Measurements from ENCODE around the gene FMNL2. TPM values are rescaled to one million over a fixed set of nuclear protein-coding genes. Genes with fewer than 3 reads are reported as not detected.

The FMNL2 gene
- total RNA-seq: 100 to 1,000 TPM in 1 of 2 donors, 10 to 100 TPM in 1; 81.1 to 150 TPM
- 100 to 1,000 TPM; 142 to 173 TPM for polyA plus RNA-seq (ENCODE audit: insufficient read length in 2 of 2)
- long read RNA-seq, donor 1, full-length matches to known transcripts: 1 of 24 reads
- long read RNA-seq, donor 1, partial matches to known transcripts: 23 of 24 reads
- long read RNA-seq, donor 1, other reads (novel, unspliced or antisense): 0 of 24 reads
- long read RNA-seq, donor 2, partial matches to known transcripts: 13 of 13 reads
- long read RNA-seq, donor 2, other reads (novel, unspliced or antisense): 0 of 13 reads
- long read RNA-seq, donor 3, partial matches to known transcripts: 23 of 23 reads
- long read RNA-seq, donor 3, other reads (novel, unspliced or antisense): 0 of 23 reads
- long read RNA-seq, donor 4, partial matches to known transcripts: 6 of 6 reads
- long read RNA-seq, donor 4, other reads (novel, unspliced or antisense): 0 of 6 reads

GRCh38 chr2:152335016-152335725 is at the start of gene FMNL2:
Gene FMNL2 (plus strand): TSS chr2:152335174.
- WGBS (ENCODE audit: insufficient coverage): under 1% methylated on average over 85 of the region's 85 CpGs
- H3K36me3 ChIP-seq (ENCODE audit: control insufficient read depth, insufficient read depth, low read length): no peaks in the 10 kb centered on the region
- peak within 1 kb of the TSS; percentile 85 for H3K27ac ChIP-seq (ENCODE audit: low read depth, low read length)
- no peaks in the 10 kb centered on the region for H3K9me3 ChIP-seq (ENCODE audit: control insufficient read depth, insufficient read depth, low read length)
- peaks cover 11% of the 10 kb centered on the region for H3K4me1 ChIP-seq (ENCODE audit: control insufficient read depth, insufficient read depth, low read length)
- peak; percentile 75 to 96 (median 82) for DNase-seq (ENCODE audit: low read depth in 4 of 6, low spot score in 6 of 6)
- no peaks in the 10 kb centered on the region for H3K27me3 ChIP-seq (ENCODE audit: control insufficient read depth, insufficient read depth, low read length)
- peak within 1 kb of the TSS; percentile 82 for H3K4me3 ChIP-seq (ENCODE audit: low read depth, low read length)

GRCh38 chr2:152292991-152293390 is 42.0 kb upstream of the FMNL2 start:
- H3K36me3 ChIP-seq (ENCODE audit: control insufficient read depth, insufficient read depth, low read length): no peaks in the 10 kb centered on the region
- H3K4me1 ChIP-seq (ENCODE audit: control insufficient read depth, insufficient read depth, low read length): no peaks in the 10 kb centered on the region
- no peak overlapping the region for H3K4me3 ChIP-seq (ENCODE audit: low read depth, low read length)
- no peak overlapping the region for H3K27ac ChIP-seq (ENCODE audit: low read depth, low read length)
- DNase-seq (ENCODE audit: low read depth in 4 of 6, low spot score in 6 of 6): peak in 2 of 6 donors; percentile 13 to 29
- no peaks in the 10 kb centered on the region for H3K27me3 ChIP-seq (ENCODE audit: control insufficient read depth, insufficient read depth, low read length)
- no peaks in the 10 kb centered on the region for H3K9me3 ChIP-seq (ENCODE audit: control insufficient read depth, insufficient read depth, low read length)

GRCh38 chr2:152297715-152298114 is 37.3 kb upstream of the FMNL2 start:
- no peaks in the 10 kb centered on the region for H3K9me3 ChIP-seq (ENCODE audit: control insufficient read depth, insufficient read depth, low read length)
- DNase-seq (ENCODE audit: low read depth in 4 of 6, low spot score in 6 of 6): no peak
- H3K36me3 ChIP-seq (ENCODE audit: control insufficient read depth, insufficient read depth, low read length): no peaks in the 10 kb centered on the region
- H3K4me3 ChIP-seq (ENCODE audit: low read depth, low read length): no peak overlapping the region
- WGBS (ENCODE audit: insufficient coverage): 60% methylated on average over 1 of the region's 2 CpGs
- no peak overlapping the region for H3K27ac ChIP-seq (ENCODE audit: low read depth, low read length)
- no peaks in the 10 kb centered on the region for H3K4me1 ChIP-seq (ENCODE audit: control insufficient read depth, insufficient read depth, low read length)
- H3K27me3 ChIP-seq (ENCODE audit: control insufficient read depth, insufficient read depth, low read length): no peaks in the 10 kb centered on the region

- Histone ChIP-seq H3K9me3 (ENCODE audit: control insufficient read depth, insufficient read depth, low read length) (no peaks in the 10 kb centered on the region), H3K27me3 (ENCODE audit: control insufficient read depth, insufficient read depth, low read length) (no peaks in the 10 kb centered on the region), H3K4me3 (ENCODE audit: low read depth, low read length) (no peak overlapping the region), H3K36me3 (ENCODE audit: control insufficient read depth, insufficient read depth, low read length) (no peaks in the 10 kb centered on the region), H3K4me1 (ENCODE audit: control insufficient read depth, insufficient read depth, low read length) (no peaks in the 10 kb centered on the region), H3K27ac (ENCODE audit: low read depth, low read length) (no peak overlapping the region)
- WGBS (ENCODE audit: insufficient coverage): no CpG with 5 or more reads among the region's 1 CpG
- DNase-seq (ENCODE audit: low read depth in 4 of 6, low spot score in 6 of 6): peak in 2 of 6 donors; percentile 7 to 18
Measured at GRCh38 chr2:152298754-152299153, 36.2 kb upstream of the FMNL2 start.

GRCh38 chr2:152301131-152301530 is 33.8 kb upstream of the FMNL2 start:
- H3K4me1 ChIP-seq (ENCODE audit: control insufficient read depth, insufficient read depth, low read length): no peaks in the 10 kb centered on the region
- 83% methylated on average over 1 of the region's 3 CpGs for WGBS (ENCODE audit: insufficient coverage)
- no peak overlapping the region for H3K4me3 ChIP-seq (ENCODE audit: low read depth, low read length)
- no peak overlapping the region for H3K27ac ChIP-seq (ENCODE audit: low read depth, low read length)
- no peaks in the 10 kb centered on the region for H3K36me3 ChIP-seq (ENCODE audit: control insufficient read depth, insufficient read depth, low read length)
- H3K27me3 ChIP-seq (ENCODE audit: control insufficient read depth, insufficient read depth, low read length): no peaks in the 10 kb centered on the region
- no peaks in the 10 kb centered on the region for H3K9me3 ChIP-seq (ENCODE audit: control insufficient read depth, insufficient read depth, low read length)
- no peak for DNase-seq (ENCODE audit: low read depth in 4 of 6, low spot score in 6 of 6)

- no peak overlapping the region for H3K27ac ChIP-seq (ENCODE audit: low read depth, low read length)
- H3K4me1 ChIP-seq (ENCODE audit: control insufficient read depth, insufficient read depth, low read length): no peaks in the 10 kb centered on the region
- no peak overlapping the region for H3K4me3 ChIP-seq (ENCODE audit: low read depth, low read length)
- H3K9me3 ChIP-seq (ENCODE audit: control insufficient read depth, insufficient read depth, low read length): no peaks in the 10 kb centered on the region
- H3K27me3 ChIP-seq (ENCODE audit: control insufficient read depth, insufficient read depth, low read length): no peaks in the 10 kb centered on the region
- no CpG with 5 or more reads among the region's 2 CpGs for WGBS (ENCODE audit: insufficient coverage)
- H3K36me3 ChIP-seq (ENCODE audit: control insufficient read depth, insufficient read depth, low read length): no peaks in the 10 kb centered on the region
- no peak for DNase-seq (ENCODE audit: low read depth in 4 of 6, low spot score in 6 of 6)
Measured at GRCh38 chr2:152303951-152304350, 31.0 kb upstream of the FMNL2 start.

GRCh38 chr2:152304836-152305235 is 30.1 kb upstream of the FMNL2 start:
- H3K4me3 ChIP-seq (ENCODE audit: low read depth, low read length): no peak overlapping the region
- no peaks in the 10 kb centered on the region for H3K9me3 ChIP-seq (ENCODE audit: control insufficient read depth, insufficient read depth, low read length)
- H3K27me3 ChIP-seq (ENCODE audit: control insufficient read depth, insufficient read depth, low read length): no peaks in the 10 kb centered on the region
- no peak for DNase-seq (ENCODE audit: low read depth in 4 of 6, low spot score in 6 of 6)
- WGBS (ENCODE audit: insufficient coverage): no CpG with 5 or more reads among the region's 1 CpG
- no peak overlapping the region for H3K27ac ChIP-seq (ENCODE audit: low read depth, low read length)
- H3K36me3 ChIP-seq (ENCODE audit: control insufficient read depth, insufficient read depth, low read length): no peaks in the 10 kb centered on the region
- H3K4me1 ChIP-seq (ENCODE audit: control insufficient read depth, insufficient read depth, low read length): no peaks in the 10 kb centered on the region

- Histone ChIP-seq H3K27me3 (ENCODE audit: control insufficient read depth, insufficient read depth, low read length) (no peaks in the 10 kb centered on the region), H3K9me3 (ENCODE audit: control insufficient read depth, insufficient read depth, low read length) (no peaks in the 10 kb centered on the region), H3K27ac (ENCODE audit: low read depth, low read length) (no peak overlapping the region), H3K36me3 (ENCODE audit: control insufficient read depth, insufficient read depth, low read length) (no peaks in the 10 kb centered on the region), H3K4me3 (ENCODE audit: low read depth, low read length) (no peak overlapping the region), H3K4me1 (ENCODE audit: control insufficient read depth, insufficient read depth, low read length) (no peaks in the 10 kb centered on the region)
- no CpG with 5 or more reads among the region's 1 CpG for WGBS (ENCODE audit: insufficient coverage)
- no peak for DNase-seq (ENCODE audit: low read depth in 4 of 6, low spot score in 6 of 6)
Measured at GRCh38 chr2:152307863-152308262, 27.1 kb upstream of the FMNL2 start.

- no peaks in the 10 kb centered on the region for H3K4me1 ChIP-seq (ENCODE audit: control insufficient read depth, insufficient read depth, low read length)
- no peak overlapping the region for H3K4me3 ChIP-seq (ENCODE audit: low read depth, low read length)
- 95% methylated on average over 3 of the region's 13 CpGs for WGBS (ENCODE audit: insufficient coverage)
- no peaks in the 10 kb centered on the region for H3K27me3 ChIP-seq (ENCODE audit: control insufficient read depth, insufficient read depth, low read length)
- no peak overlapping the region for H3K27ac ChIP-seq (ENCODE audit: low read depth, low read length)
- DNase-seq (ENCODE audit: low read depth in 4 of 6, low spot score in 6 of 6): peak in 1 of 6 donors; percentile 6
- no peaks in the 10 kb centered on the region for H3K36me3 ChIP-seq (ENCODE audit: control insufficient read depth, insufficient read depth, low read length)
- H3K9me3 ChIP-seq (ENCODE audit: control insufficient read depth, insufficient read depth, low read length): no peaks in the 10 kb centered on the region
Measured at GRCh38 chr2:152309352-152310214, 25.4 kb upstream of the FMNL2 start.

All from spinal cord (tissue), 10 donors.